IMR-90 (cell line): ENCODE data around the gene DYNC1LI2. TPM values are rescaled to one million over a fixed set of nuclear protein-coding genes. Genes with fewer than 3 reads are reported as not detected.

ENCODE experiments used
- ATAC-seq: fragments of 200-7000 bp; cut with Tn5 transposase; 2 replicates; pipeline ENCODE4 v1.9.1; 2020; ENCODE audit warnings: low read depth, mild to moderate bottlenecking, moderate library complexity
- BruUV-seq: library from RNA; stranded (reverse); fragments of 400-500 nt; replicated peaks from 2 replicates; lab custom pipeline; 2021; lab: Mats Ljungman, UMichigan
- CTCF ChIA-PET: fragments of 300-600 bp; formaldehyde crosslinking; extraction: SDS; loops from one replicate; lab custom pipeline; 2021; ENCODE audit warnings: antibody characterized with exemption; lab: Yijun Ruan, JAX
- POLR2A ChIA-PET: fragments of 300-600 bp; sonication (Branson Sonifier 250); formaldehyde crosslinking; loops from one replicate; lab custom pipeline; 2022; ENCODE audit warnings: antibody characterized with exemption; ENCODE audit not compliant: unreplicated experiment; lab: Charles Lee
- DNase-seq: peaks from one replicate; pipeline ENCODE4 v3.0.0; 2013
- H2AFZ ChIP-seq: replicated peaks from 2 replicates; pipeline ENCODE3; 2013; ENCODE audit warnings: low read length, mild to moderate bottlenecking; ENCODE audit not compliant: poor library complexity
- H2AK5ac ChIP-seq: 2 replicates; pipeline ENCODE4 v1.6.1; 2013; ENCODE audit warnings: low read depth, low read length, inconsistent platforms
- H2AK9ac ChIP-seq: replicated peaks from 2 replicates; pipeline ENCODE3; 2013; ENCODE audit warnings: mild to moderate bottlenecking, low read depth, low read length, moderate library complexity; ENCODE audit not compliant: poor library complexity
- H2BK120ac ChIP-seq: 2 replicates; pipeline ENCODE4 v1.6.1; 2013; ENCODE audit warnings: low read depth, low read length, inconsistent platforms
- H2BK15ac ChIP-seq: 3 replicates; pipeline ENCODE4 v1.6.1; 2013; ENCODE audit warnings: low read depth, low read length, inconsistent platforms
- H2BK20ac ChIP-seq: 2 replicates; pipeline ENCODE4 v1.6.1; 2013; ENCODE audit warnings: low read depth, mild to moderate bottlenecking, inconsistent platforms, low read length, moderate library complexity
- H2BK5ac ChIP-seq: 2 replicates; pipeline ENCODE4 v1.6.1; 2013; ENCODE audit warnings: mild to moderate bottlenecking, low read depth, low read length, inconsistent platforms; ENCODE audit not compliant: poor library complexity, severe bottlenecking
- H3K14ac ChIP-seq: replicated peaks from 2 replicates; pipeline ENCODE4 v1.6.1; 2013; ENCODE audit warnings: low read depth, low read length, inconsistent platforms
- H3K18ac ChIP-seq: 2 replicates; pipeline ENCODE4 v1.6.1; 2013; ENCODE audit warnings: low read depth, low read length, control low read depth
- H3K23ac ChIP-seq: 2 replicates; pipeline ENCODE4 v1.6.1; 2013; ENCODE audit warnings: low read depth, low read length, inconsistent platforms
- H3K27ac ChIP-seq: 2 replicates; pipeline ENCODE4 v1.5.1; 2013; ENCODE audit warnings: mild to moderate bottlenecking, control low read depth, low read length; ENCODE audit not compliant: insufficient read depth
- H3K27me3 ChIP-seq: 2 replicates; pipeline ENCODE4 v1.6.1; 2013; ENCODE audit warnings: low read length; ENCODE audit not compliant: control insufficient read depth, insufficient read depth
- H3K36me3 ChIP-seq: 2 replicates; pipeline ENCODE4 v1.6.1; 2013; ENCODE audit warnings: low read length, mixed read lengths; ENCODE audit not compliant: control insufficient read depth, insufficient read depth
- H3K4ac ChIP-seq: 2 replicates; pipeline ENCODE4 v1.6.1; 2013; ENCODE audit warnings: low read depth, low read length, inconsistent platforms
- H3K4me1 ChIP-seq: 2 replicates; pipeline ENCODE4 v1.6.1; 2013; ENCODE audit warnings: low read length, mixed read lengths; ENCODE audit not compliant: control insufficient read depth, insufficient read depth
- H3K4me2 ChIP-seq: 2 replicates; pipeline ENCODE4 v1.6.1; 2013; ENCODE audit warnings: low read depth, mild to moderate bottlenecking, control low read depth, low read length, moderate library complexity
- H3K4me3 ChIP-seq: 2 replicates; pipeline ENCODE4 v1.5.1; 2013; ENCODE audit warnings: low read depth, mild to moderate bottlenecking, control low read depth, low read length, moderate library complexity; ENCODE audit not compliant: insufficient read depth
- H3K56ac ChIP-seq: 2 replicates; pipeline ENCODE4 v1.6.1; 2013; ENCODE audit warnings: low read length, inconsistent platforms; ENCODE audit not compliant: insufficient read depth; ENCODE audit errors: extremely low read depth
- H3K79me1 ChIP-seq, 2 experiments: 2 replicates each; pipeline ENCODE4 v1.6.1; 2013; ENCODE audit warnings: low read length in 2 of 2, inconsistent platforms in 1 of 2, low read depth in 1 of 2
- H3K9ac ChIP-seq: 2 replicates; pipeline ENCODE4 v1.6.1; 2013; ENCODE audit warnings: low read depth, low read length, control low read depth
- H3K9me1 ChIP-seq: 2 replicates; pipeline ENCODE4 v1.6.1; 2013; ENCODE audit warnings: low read length, inconsistent platforms; ENCODE audit not compliant: insufficient read depth
- H3K9me3 ChIP-seq: 2 replicates; pipeline ENCODE4 v1.6.1; 2013; ENCODE audit warnings: low read length; ENCODE audit not compliant: control insufficient read depth, insufficient read depth
- H4K20me1 ChIP-seq: 2 replicates; pipeline ENCODE4 v1.6.1; 2013; ENCODE audit warnings: low read length, inconsistent platforms; ENCODE audit not compliant: insufficient read depth
- H4K5ac ChIP-seq: 2 replicates; pipeline ENCODE4 v1.6.1; 2013; ENCODE audit warnings: mild to moderate bottlenecking, low read depth, low read length, control low read depth
- H4K8ac ChIP-seq, 2 experiments: 2 replicates each; pipeline ENCODE4 v1.6.1; 2013; ENCODE audit warnings: low read depth in 2 of 2, low read length in 2 of 2, control low read depth in 1 of 2, inconsistent platforms in 1 of 2
- H4K91ac ChIP-seq: 2 replicates; pipeline ENCODE4 v1.6.1; 2013; ENCODE audit warnings: low read depth, low read length, inconsistent platforms; ENCODE audit not compliant: insufficient read depth
- BHLHE40 ChIP-seq: fragments of 150-350 bp; IDR thresholded peaks from 2 replicates; pipeline ENCODE4 v1.6.1; 2016; ENCODE audit warnings: mild to moderate bottlenecking, low read depth, low read length
- CEBPB ChIP-seq: IDR thresholded peaks from 2 replicates; pipeline ENCODE4 v1.6.1; 2012; ENCODE audit warnings: low read depth, low read length, improper control_type of control experiment
- CHD1 ChIP-seq: IDR thresholded peaks from 2 replicates; pipeline ENCODE4 v1.6.1; 2012; ENCODE audit warnings: low read depth, low read length, improper control_type of control experiment
- FOS ChIP-seq: fragments of 150-350 bp; IDR thresholded peaks from 2 replicates; pipeline ENCODE4 v1.6.1; 2016; ENCODE audit warnings: low read depth, low read length
- MAFK ChIP-seq: IDR thresholded peaks from 2 replicates; pipeline ENCODE4 v1.6.1; 2012; ENCODE audit warnings: low read depth, low read length, improper control_type of control experiment
- MAZ ChIP-seq: IDR thresholded peaks from 2 replicates; pipeline ENCODE4 v1.6.1; 2012; ENCODE audit warnings: low read depth, mild to moderate bottlenecking, low read length, improper control_type of control experiment, moderate library complexity, borderline replicate concordance
- MXI1 ChIP-seq: IDR thresholded peaks from 2 replicates; pipeline ENCODE4 v1.6.1; 2012; ENCODE audit warnings: low read depth, mild to moderate bottlenecking, low read length, moderate library complexity, borderline replicate concordance
- NFE2L2 ChIP-seq: fragments of 150-350 bp; IDR thresholded peaks from 2 replicates; pipeline ENCODE4 v1.6.1; 2016; ENCODE audit warnings: low read depth, mild to moderate bottlenecking, low read length
- RAD21 ChIP-seq: IDR thresholded peaks from 2 replicates; pipeline ENCODE4 v1.6.1; 2012; ENCODE audit warnings: low read length, improper control_type of control experiment
- RCOR1 ChIP-seq: IDR thresholded peaks from 2 replicates; pipeline ENCODE4 v1.6.1; 2012; ENCODE audit warnings: mild to moderate bottlenecking, low read length, improper control_type of control experiment; ENCODE audit not compliant: insufficient replicate concordance
- RFX5 ChIP-seq: IDR thresholded peaks from 2 replicates; pipeline ENCODE4 v1.8.0; 2012; ENCODE audit warnings: low read depth, mild to moderate bottlenecking, low read length, moderate library complexity
- SMC3 ChIP-seq: fragments of 150-350 bp; IDR thresholded peaks from 2 replicates; pipeline ENCODE4 v1.6.1; 2016; ENCODE audit warnings: low read depth, mild to moderate bottlenecking, antibody characterized with exemption, low read length, moderate library complexity
- WGBS, 2 experiments: methylation state at CpG; one replicate each; pipeline versions ENCODE4 v1.1.5 to v1.1.7; 2013; ENCODE audit warnings: missing lambda C conversion rate in 2 of 2; ENCODE audit not compliant: insufficient read length in 1 of 2; ENCODE audit errors: extremely low coverage in 2 of 2; 5-methylcytosine and 5-hydroxymethylcytosine counted together
- dilution Hi-C: fragments of 300-500 bp; cut with HindIII; formaldehyde crosslinking; loops from one replicate; pipeline ENCODE4 v1.14.3; 2018; ENCODE audit warnings: low sequenced_read_pairs; ENCODE audit not compliant: unreplicated experiment
- in situ Hi-C: fragments of 300-500 bp; cut with MboI; formaldehyde crosslinking; loops from 3 replicates; pipeline ENCODE4 v1.14.3; 2019; ENCODE audit warnings: low sequenced_read_pairs, inconsistent platforms, mixed read lengths
- intact Hi-C: fragments of 100-400 bp; cut with micrococcal nuclease; formaldehyde crosslinking; loops from 2 replicates; pipeline ENCODE4 v1.10.0; 2022
- polyA plus RNA-seq, 3 experiments: library from polyadenylated mRNA; depleted of rRNA; stranded (reverse); fragments of >200 nt; gene quantifications; 2 replicates each; pipeline ENCODE4 v1.2.3, GENCODE V29; 2012; ENCODE audit warnings: low replicate concordance in 1 of 3
- total RNA-seq: library from RNA; depleted of rRNA; stranded (reverse); fragments of >200 nt; gene quantifications from 2 replicates; pipeline ENCODE4 v1.2.3, GENCODE V29; 2012
- TF ChIP-seq, protein P1 (sequence below): fragments of 150-350 bp; IDR thresholded peaks from 2 replicates; pipeline ENCODE4 v1.6.1; 2017; ENCODE audit warnings: mild to moderate bottlenecking, antibody characterized with exemption, low read length, low read depth

Gene DYNC1LI2
- total and polyA plus RNA-seq, 2 of the 4 experiments (the other 2 are of a cell fraction) = 65.3 to 88.4 TPM

DNA sequence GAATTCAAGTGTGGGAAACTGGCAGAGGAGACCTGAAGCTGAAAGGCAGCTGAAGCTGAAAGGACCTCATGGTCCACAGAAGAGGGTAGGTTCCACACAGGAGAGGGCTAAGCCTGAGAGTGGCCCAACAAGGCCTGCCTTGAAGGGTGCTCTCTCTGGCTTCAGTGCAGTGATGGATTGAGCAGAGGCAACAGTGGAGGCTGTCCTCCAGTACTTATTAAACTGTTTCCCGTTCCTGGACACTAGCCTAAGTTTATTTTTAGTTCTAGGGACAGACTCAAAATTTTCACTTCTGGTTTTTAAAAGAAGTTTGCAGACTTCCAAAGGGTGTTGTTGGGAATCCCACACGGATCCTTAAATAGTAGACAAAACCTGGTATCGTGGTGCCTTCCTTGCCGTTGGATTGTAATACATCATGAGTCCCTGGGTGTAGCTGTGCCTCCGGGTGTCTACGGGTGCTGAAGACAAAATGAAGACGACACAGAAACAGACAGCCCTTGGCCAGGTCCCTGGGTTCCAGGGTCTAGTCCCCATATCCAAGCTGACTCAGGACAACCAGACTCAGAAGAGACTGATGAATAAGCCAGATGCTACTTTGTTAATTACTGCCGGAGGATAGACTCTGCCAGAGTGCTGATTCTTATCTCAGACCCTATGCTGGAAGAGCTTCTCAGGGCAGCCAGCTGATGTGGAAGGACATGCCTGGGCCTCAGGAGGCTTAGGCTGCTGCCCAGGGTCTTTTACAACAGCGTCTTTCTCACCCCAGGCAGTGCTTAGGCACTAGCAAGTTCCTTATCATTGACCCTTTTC lies 47.8 kb downstream of the DYNC1LI2 start (continued):
- TF ChIP-seq, protein P1, sequence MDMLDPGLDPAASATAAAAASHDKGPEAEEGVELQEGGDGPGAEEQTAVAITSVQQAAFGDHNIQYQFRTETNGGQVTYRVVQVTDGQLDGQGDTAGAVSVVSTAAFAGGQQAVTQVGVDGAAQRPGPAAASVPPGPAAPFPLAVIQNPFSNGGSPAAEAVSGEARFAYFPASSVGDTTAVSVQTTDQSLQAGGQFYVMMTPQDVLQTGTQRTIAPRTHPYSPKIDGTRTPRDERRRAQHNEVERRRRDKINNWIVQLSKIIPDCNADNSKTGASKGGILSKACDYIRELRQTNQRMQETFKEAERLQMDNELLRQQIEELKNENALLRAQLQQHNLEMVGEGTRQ = no peak
- no peak for TF ChIP-seq FOS
- no peak for TF ChIP-seq MAFK

DNA sequence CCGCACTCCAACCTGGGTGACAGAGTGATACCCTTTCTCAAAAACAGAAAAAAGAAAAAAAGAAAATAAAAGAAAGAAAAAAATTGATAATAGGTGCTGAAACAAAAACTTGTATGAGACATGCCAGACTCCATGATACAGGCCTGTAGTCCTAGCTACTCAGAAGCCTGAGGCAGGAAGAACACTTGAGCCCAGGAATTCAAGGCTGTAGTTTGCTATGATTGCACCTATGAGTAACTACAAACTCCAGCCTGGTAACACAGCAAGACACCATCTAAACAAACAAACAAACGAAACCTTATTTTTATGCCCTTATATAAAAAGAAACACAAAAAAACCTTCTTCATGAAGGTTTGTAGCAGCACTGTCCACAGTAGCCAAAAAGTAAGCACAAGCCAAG lies 49.9 kb downstream of the DYNC1LI2 start:
- no peak overlapping the region for H3K56ac ChIP-seq
- no peaks in the 10 kb centered on the region for H4K20me1 ChIP-seq
- no peak overlapping the region for H4K8ac ChIP-seq
- dilution Hi-C loops = no loop called here
- H2AFZ ChIP-seq = no peak overlapping the region
- H3K4me1 ChIP-seq = peaks cover 3% of the 10 kb centered on the region
- no peak overlapping the region for H4K5ac ChIP-seq
- no peak for ATAC-seq
- no peak overlapping the region for H3K4me2 ChIP-seq
- H3K23ac ChIP-seq = no peak overlapping the region
- no peak overlapping the region for H3K9ac ChIP-seq
- H3K36me3 ChIP-seq = no peaks in the 10 kb centered on the region
- 0 out of 2 replicates have a peak overlapping the region, but pooled peaks have one; percentile 41 for H3K14ac ChIP-seq
- H3K18ac ChIP-seq = no peak overlapping the region
- H3K27ac ChIP-seq = no peak overlapping the region
- H3K9me1 ChIP-seq = 0 out of 2 replicates have a peak, but pooled peaks cover 3% of the 10 kb centered on the region
- H2AK9ac ChIP-seq = no peak overlapping the region
- no peaks in the 10 kb centered on the region for H3K79me1 ChIP-seq
- no peak for DNase-seq
- in situ Hi-C loops = no loop called here
- BruUV-seq = no TSS peak
- ChIA-PET CTCF (no interaction called here), POLR2A (interaction anchor here (0.6 kb wide), 1 partner anchor 33 kb away, joined by 4 read pairs; no protein-coding TSS in a partner anchor)
- no CpG with 5 or more reads among the region's 2 CpGs for WGBS, 2 experiments
- H2BK5ac ChIP-seq = no peak overlapping the region
- no peak overlapping the region for H3K4ac ChIP-seq
- H3K9me3 ChIP-seq = no peaks in the 10 kb centered on the region
- no peak overlapping the region for H2BK20ac ChIP-seq
- no peak overlapping the region for H3K4me3 ChIP-seq
- intact Hi-C loops = no loop called here
- H4K91ac ChIP-seq = no peak overlapping the region
- H2BK120ac ChIP-seq = no peak overlapping the region
- no peak overlapping the region for H2BK15ac ChIP-seq
- H2AK5ac ChIP-seq = no peak overlapping the region
- H3K27me3 ChIP-seq = peaks cover 11% of the 10 kb centered on the region; the same call in 1 of the 2 replicates
- TF ChIP-seq, protein P1 = no peak
- TF ChIP-seq MAZ (no peak), FOS (no peak), RCOR1 (no peak), CHD1 (no peak), SMC3 (no peak), BHLHE40 (no peak), CEBPB (no peak), RAD21 (no peak), RFX5 (no peak), MXI1 (no peak), NFE2L2 (no peak)
